ENCODE measurements around the gene CH25H.

DNA sequence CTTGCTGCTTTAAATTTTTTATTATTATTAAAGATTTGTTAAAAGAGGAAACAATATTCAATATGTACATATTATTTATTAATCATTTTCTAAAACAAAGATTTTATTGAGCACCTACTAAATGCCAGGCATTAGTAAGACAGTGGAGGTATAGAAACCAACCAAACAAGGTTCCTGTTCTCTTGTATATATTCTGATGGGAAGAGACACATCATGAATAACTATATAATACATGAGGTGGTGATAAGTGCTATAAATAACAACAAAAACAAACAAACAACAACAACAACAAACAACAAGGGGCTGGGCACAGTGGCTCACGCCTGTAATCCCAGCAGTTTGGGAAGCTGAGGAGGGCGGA is 45.1 kb upstream of the CH25H start:
- TF ChIP-seq, protein P1, sequence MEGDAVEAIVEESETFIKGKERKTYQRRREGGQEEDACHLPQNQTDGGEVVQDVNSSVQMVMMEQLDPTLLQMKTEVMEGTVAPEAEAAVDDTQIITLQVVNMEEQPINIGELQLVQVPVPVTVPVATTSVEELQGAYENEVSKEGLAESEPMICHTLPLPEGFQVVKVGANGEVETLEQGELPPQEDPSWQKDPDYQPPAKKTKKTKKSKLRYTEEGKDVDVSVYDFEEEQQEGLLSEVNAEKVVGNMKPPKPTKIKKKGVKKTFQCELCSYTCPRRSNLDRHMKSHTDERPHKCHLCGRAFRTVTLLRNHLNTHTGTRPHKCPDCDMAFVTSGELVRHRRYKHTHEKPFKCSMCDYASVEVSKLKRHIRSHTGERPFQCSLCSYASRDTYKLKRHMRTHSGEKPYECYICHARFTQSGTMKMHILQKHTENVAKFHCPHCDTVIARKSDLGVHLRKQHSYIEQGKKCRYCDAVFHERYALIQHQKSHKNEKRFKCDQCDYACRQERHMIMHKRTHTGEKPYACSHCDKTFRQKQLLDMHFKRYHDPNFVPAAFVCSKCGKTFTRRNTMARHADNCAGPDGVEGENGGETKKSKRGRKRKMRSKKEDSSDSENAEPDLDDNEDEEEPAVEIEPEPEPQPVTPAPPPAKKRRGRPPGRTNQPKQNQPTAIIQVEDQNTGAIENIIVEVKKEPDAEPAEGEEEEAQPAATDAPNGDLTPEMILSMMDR (IDR thresholded peaks at IDR 0.05 in 2 of 3, conservative IDR thresholded peaks at IDR 0.05 in 1 of 3; ENCODE audit: control insufficient read depth in 2 of 3, extremely low read depth in 1 of 3, insufficient read depth in 1 of 3, low read depth in 3 of 3, low read length in 3 of 3) = no peak
- TF ChIP-seq LARP7 (IDR thresholded peaks at IDR 0.05) (no peak), SREBF2 (IDR thresholded peaks at IDR 0.05; ENCODE audit: low read length) (no peak), POLR2A (IDR thresholded peaks at IDR 0.05; ENCODE audit: low read depth, low read length) (no peak), TAF1 (IDR thresholded peaks at IDR 0.05; ENCODE audit: borderline replicate concordance, low read depth, low read length) (no peak), PAX5 (IDR thresholded peaks at IDR 0.05; ENCODE audit: borderline replicate concordance, low read depth, low read length) (no peak), YY1 (IDR thresholded peaks at IDR 0.05; ENCODE audit: low read depth, low read length) (no peak)
- TF ChIP-seq, protein P2, sequence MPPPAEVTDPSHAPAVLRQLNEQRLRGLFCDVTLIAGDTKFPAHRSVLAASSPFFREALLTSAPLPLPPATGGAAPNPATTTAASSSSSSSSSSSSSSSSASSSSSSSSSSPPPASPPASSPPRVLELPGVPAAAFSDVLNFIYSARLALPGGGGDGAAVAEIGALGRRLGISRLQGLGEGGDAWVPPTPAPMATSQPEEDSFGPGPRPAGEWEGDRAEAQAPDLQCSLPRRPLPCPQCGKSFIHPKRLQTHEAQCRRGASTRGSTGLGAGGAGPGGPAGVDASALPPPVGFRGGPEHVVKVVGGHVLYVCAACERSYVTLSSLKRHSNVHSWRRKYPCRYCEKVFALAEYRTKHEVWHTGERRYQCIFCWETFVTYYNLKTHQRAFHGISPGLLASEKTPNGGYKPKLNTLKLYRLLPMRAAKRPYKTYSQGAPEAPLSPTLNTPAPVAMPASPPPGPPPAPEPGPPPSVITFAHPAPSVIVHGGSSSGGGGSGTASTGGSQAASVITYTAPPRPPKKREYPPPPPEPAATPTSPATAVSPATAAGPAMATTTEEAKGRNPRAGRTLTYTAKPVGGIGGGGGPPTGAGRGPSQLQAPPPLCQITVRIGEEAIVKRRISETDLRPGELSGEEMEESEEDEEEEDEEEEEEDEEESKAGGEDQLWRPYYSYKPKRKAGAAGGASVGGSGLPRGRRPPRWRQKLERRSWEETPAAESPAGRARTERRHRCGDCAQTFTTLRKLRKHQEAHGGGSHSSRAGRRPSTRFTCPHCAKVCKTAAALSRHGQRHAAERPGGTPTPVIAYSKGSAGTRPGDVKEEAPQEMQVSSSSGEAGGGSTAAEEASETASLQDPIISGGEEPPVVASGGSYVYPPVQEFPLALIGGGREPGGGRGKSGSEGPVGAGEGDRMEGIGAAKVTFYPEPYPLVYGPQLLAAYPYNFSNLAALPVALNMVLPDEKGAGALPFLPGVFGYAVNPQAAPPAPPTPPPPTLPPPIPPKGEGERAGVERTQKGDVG (CRISPR knock-in tag; IDR thresholded peaks at IDR 0.05) = no peak
